Endothelial cell (in vitro differentiated cells): ENCODE results near the gene MAGI1. TPM values are rescaled to one million over a fixed set of nuclear protein-coding genes. Genes with fewer than 3 reads are reported as not detected.

Source experiments
- DNase-seq: peaks from one replicate; pipeline ENCODE4 v3.0.0; 2021; ENCODE audit warnings: low spot score
- H3K27ac Mint-ChIP-seq: one replicate; pipeline ENCODE4 v1.8.0; 2021; ENCODE audit warnings: mixed read lengths, inconsistent platforms; ENCODE audit not compliant: unreplicated experiment
- H3K27me3 Mint-ChIP-seq: one replicate; pipeline ENCODE4 v1.8.0; 2021; ENCODE audit warnings: mild to moderate bottlenecking, moderate library complexity, mixed read lengths, inconsistent platforms; ENCODE audit not compliant: unreplicated experiment
- H3K36me3 Mint-ChIP-seq: one replicate; pipeline ENCODE4 v1.8.0; 2021; ENCODE audit warnings: mild to moderate bottlenecking, low read depth, mixed read lengths, inconsistent platforms; ENCODE audit not compliant: unreplicated experiment
- H3K4me1 Mint-ChIP-seq: one replicate; pipeline ENCODE4 v1.8.0; 2021; ENCODE audit warnings: mild to moderate bottlenecking, mixed read lengths, inconsistent platforms; ENCODE audit not compliant: unreplicated experiment
- H3K4me3 Mint-ChIP-seq: one replicate; pipeline ENCODE4 v1.8.0; 2021; ENCODE audit warnings: mild to moderate bottlenecking, mixed read lengths, inconsistent platforms; ENCODE audit not compliant: unreplicated experiment
- H3K9me3 Mint-ChIP-seq: one replicate; pipeline ENCODE4 v1.8.0; 2021; ENCODE audit warnings: mixed read lengths, inconsistent platforms; ENCODE audit not compliant: unreplicated experiment
- total RNA-seq: library from RNA; stranded (reverse); fragmentation: NEBNext Ultra II Directional; extraction: Animal tissue kit (Norgen Biotek cat#: 25700); gene quantifications from one replicate; pipeline ENCODE4 v1.2.1, GENCODE V29; 2021; ENCODE audit not compliant: unreplicated experiment
- TF ChIP-seq, protein P1 (sequence below): fragments of 200-600 bp; sonication (generic); IDR thresholded peaks from one replicate; pipeline ENCODE4 v1.5.0; 2021; ENCODE audit warnings: antibody characterized with exemption; ENCODE audit not compliant: unreplicated experiment

Gene MAGI1
- total RNA-seq, 1 donor from 2014 or later, result 33.8 TPM

DNA sequence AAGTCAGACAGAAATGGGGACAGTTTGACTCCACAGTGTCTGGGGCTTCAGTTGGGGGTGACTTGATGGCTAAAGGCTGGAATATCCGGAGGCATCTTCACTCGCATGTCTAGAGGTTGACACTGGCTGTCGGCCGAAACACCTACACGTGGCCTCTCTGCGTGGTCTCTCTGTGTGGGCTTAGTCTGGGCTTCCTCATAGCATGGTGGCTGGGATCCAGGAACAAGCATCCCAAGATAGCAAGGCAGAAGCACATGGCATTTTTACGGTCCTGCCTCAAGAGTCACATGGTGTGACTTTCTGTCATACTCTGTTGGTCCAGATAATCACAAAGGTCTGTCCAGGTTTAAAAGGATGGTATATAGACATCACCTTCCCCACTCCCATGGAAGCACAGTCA is 34.5 kb downstream of the MAGI1 start:
- peaks cover 4% of the 10 kb centered on the region for H3K27me3 Mint-ChIP-seq
- peaks cover 24% of the 10 kb centered on the region for H3K4me1 Mint-ChIP-seq
- DNase-seq, result no peak
- H3K36me3 Mint-ChIP-seq, result no peaks in the 10 kb centered on the region
- H3K4me3 Mint-ChIP-seq, result no peak overlapping the region
- no peaks in the 10 kb centered on the region for H3K9me3 Mint-ChIP-seq
- TF ChIP-seq, protein P1, sequence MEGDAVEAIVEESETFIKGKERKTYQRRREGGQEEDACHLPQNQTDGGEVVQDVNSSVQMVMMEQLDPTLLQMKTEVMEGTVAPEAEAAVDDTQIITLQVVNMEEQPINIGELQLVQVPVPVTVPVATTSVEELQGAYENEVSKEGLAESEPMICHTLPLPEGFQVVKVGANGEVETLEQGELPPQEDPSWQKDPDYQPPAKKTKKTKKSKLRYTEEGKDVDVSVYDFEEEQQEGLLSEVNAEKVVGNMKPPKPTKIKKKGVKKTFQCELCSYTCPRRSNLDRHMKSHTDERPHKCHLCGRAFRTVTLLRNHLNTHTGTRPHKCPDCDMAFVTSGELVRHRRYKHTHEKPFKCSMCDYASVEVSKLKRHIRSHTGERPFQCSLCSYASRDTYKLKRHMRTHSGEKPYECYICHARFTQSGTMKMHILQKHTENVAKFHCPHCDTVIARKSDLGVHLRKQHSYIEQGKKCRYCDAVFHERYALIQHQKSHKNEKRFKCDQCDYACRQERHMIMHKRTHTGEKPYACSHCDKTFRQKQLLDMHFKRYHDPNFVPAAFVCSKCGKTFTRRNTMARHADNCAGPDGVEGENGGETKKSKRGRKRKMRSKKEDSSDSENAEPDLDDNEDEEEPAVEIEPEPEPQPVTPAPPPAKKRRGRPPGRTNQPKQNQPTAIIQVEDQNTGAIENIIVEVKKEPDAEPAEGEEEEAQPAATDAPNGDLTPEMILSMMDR, result no peak
- no peak overlapping the region for H3K27ac Mint-ChIP-seq

DNA sequence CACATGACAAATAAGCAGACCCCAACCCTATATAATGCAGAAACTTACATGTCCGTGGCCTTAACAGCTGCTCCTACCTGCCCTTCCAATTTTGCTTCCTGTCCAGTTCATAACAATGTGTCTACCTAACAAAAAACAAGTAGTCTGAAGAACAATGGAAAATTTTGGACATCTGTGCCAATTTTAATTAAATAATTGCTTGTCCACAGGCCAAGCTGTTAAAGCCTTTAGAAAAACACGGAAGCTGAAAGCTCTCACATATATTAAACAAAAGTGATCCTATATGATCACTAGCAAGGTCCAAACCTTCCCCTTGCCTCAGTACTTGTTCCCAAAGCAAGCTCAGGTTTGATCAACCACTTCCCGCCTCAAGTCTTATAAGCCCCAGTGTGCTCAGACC is 37.1 kb downstream of the MAGI1 start:
- Mint-ChIP-seq H3K9me3 (no peaks in the 10 kb centered on the region), H3K36me3 (no peaks in the 10 kb centered on the region), H3K4me1 (peaks cover 23% of the 10 kb centered on the region), H3K4me3 (no peak overlapping the region), H3K27me3 (peaks cover 2% of the 10 kb centered on the region), H3K27ac (peak overlapping the region; percentile 12)
- DNase-seq, result no peak
- TF ChIP-seq, protein P1, result no peak

DNA sequence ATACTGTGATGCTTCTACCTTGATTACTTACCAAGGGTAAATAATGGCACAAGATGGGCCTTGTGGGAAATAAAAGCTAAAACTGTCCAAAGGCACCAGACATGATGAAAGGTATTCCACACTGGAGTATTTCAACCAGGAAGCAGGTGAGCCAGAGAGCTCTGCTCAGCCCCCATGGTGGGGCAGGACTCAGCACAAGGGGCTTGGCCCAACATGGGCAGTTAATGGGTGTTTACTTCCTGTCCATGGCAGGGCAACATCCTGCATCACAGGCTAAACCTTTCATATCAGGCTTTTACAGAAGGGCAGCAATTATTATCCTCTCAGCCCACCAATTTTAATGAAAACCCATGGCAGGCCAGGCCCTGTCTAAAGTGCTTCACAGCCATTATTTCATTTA is 38.2 kb downstream of the MAGI1 start:
- no peak overlapping the region for H3K27ac Mint-ChIP-seq
- no peak for DNase-seq
- no peaks in the 10 kb centered on the region for H3K36me3 Mint-ChIP-seq
- H3K9me3 Mint-ChIP-seq, result no peaks in the 10 kb centered on the region
- peaks cover 28% of the 10 kb centered on the region for H3K4me1 Mint-ChIP-seq
- TF ChIP-seq, protein P1, result no peak
- H3K27me3 Mint-ChIP-seq, result peaks cover 2% of the 10 kb centered on the region
- no peak overlapping the region for H3K4me3 Mint-ChIP-seq

DNA sequence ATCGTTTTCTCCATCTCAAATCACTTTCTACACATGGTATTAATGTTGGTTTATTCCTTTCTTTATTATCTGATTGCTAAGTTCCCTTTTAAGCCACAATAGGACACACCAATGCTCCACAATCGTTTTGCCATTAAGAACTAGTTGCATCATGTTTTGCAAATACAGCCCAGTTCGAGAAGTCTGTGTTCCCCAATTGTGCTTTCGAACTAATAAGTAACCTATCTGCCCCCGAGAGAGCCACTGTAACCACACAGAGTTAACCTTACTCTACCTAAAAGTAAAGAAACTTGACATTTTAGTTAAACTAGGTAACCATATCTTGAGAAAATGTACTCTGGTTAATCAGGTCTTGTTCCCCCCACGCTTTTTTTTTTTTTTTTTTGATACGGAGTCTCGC is 39.1 kb downstream of the MAGI1 start:
- Mint-ChIP-seq H3K27ac (no peak overlapping the region), H3K4me1 (peaks cover 34% of the 10 kb centered on the region), H3K9me3 (no peaks in the 10 kb centered on the region), H3K27me3 (peaks cover 2% of the 10 kb centered on the region), H3K36me3 (no peaks in the 10 kb centered on the region), H3K4me3 (no peak overlapping the region)
- DNase-seq, result no peak
- TF ChIP-seq, protein P1, result no peak

DNA sequence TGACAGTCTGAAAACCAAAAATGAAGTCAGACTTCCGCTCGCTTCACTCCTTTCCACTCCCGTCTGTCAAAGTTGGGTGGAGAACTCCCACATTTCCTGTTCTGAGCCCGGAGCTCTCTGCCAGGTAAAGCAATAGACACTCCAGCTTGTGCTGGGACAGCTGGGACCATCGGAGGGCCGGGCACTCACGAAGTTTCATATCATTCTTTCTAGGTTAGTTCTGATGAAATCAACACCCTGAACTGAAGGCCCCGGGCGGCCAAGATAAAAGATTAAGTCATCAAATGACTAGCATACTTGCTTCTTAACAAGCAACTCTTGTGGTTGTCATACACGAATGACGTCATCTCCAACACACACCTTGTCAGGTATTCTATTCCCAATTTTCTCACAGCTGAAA is 42.1 kb downstream of the MAGI1 start:
- Mint-ChIP-seq H3K9me3 (no peaks in the 10 kb centered on the region), H3K27ac (no peak overlapping the region), H3K36me3 (no peaks in the 10 kb centered on the region), H3K27me3 (no peaks in the 10 kb centered on the region), H3K4me3 (no peak overlapping the region), H3K4me1 (peaks cover 40% of the 10 kb centered on the region)
- no peak for DNase-seq
- TF ChIP-seq, protein P1, result no peak
